Posterior cingulate gyrus (tissue), 11 donors: Measurements from ENCODE around the gene BRMS1L.
"Not testable (repeated sequence)": the region's sequence is repeated elsewhere in the genome, so short reads cannot be mapped to it uniquely, and the experiment has no call there.

ENCODE experiments used
- DNase-seq, 10 donors: peaks; one replicate each; pipeline versions ENCODE4 v3.0.0 to v3.0.0-alpha.2; 2020 to 2021; ENCODE audit warnings: mixed read lengths in 3 of 10
- intact Hi-C: fragments of 100-400 bp; cut with DNase I; formaldehyde crosslinking; loops from one replicate; pipeline ENCODE4 v1.15.1; 2023

Gene BRMS1L, protein sequence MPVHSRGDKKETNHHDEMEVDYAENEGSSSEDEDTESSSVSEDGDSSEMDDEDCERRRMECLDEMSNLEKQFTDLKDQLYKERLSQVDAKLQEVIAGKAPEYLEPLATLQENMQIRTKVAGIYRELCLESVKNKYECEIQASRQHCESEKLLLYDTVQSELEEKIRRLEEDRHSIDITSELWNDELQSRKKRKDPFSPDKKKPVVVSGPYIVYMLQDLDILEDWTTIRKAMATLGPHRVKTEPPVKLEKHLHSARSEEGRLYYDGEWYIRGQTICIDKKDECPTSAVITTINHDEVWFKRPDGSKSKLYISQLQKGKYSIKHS

GRCh38 chr14:35826218-35826951, at the start of gene BRMS1L:
TSS of gene BRMS1L (plus strand) at chr14:35826338. CDS start at chr14:35826517, 179 bp downstream.
- intact Hi-C loops, result loop anchor here (1.0 kb wide), 1 partner anchor 17 kb away; the partner anchor contains the start of gene RALGAPA1
- peak; percentile 94 to 100 (median 98) for DNase-seq

GRCh38 chr14:35776823-35777222, 49.3 kb upstream of the BRMS1L start:
- intact Hi-C loops, result no loop called here
- no peak for DNase-seq

GRCh38 chr14:35777550-35777949, 48.6 kb upstream of the BRMS1L start:
- intact Hi-C loops, DNase-seq: not testable (repeated sequence)

GRCh38 chr14:35779368-35779767, 46.8 kb upstream of the BRMS1L start:
- intact Hi-C loops, result no loop called here

GRCh38 chr14:35783699-35784098, 42.4 kb upstream of the BRMS1L start:
- intact Hi-C loops, result no loop called here
- DNase-seq, result no peak

More at GRCh38 chr14:35779368-35779767, 46.8 kb upstream of the BRMS1L start:
- no peak for DNase-seq

- DNase-seq, result no peak
- intact Hi-C loops, result no loop called here
Observed at GRCh38 chr14:35786856-35787255, 39.3 kb upstream of the BRMS1L start.

- intact Hi-C loops, result no loop called here
- DNase-seq, result no peak
Observed at GRCh38 chr14:35789651-35790050, 36.5 kb upstream of the BRMS1L start.

DNA sequence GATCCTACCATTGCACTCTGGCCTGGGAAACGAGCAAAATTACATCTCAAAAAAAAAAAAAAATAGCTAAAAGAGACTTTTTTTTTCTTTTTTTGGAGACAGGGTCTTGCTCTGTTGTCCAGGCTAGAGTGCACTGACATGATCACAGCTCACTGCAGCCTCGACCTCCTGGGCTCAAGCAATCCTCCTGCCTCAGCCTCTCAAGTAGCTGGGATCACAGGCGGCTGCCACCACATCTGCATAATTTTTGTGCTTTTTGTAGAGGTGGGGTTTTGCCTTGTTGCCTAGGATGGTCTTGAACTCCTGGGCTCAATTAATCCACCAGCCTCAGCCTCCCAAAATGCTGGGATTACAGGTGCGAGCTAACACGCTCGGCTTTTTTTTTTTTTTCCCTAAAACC, 28.3 kb upstream of the BRMS1L start:
- intact Hi-C loops, result no loop called here
- no peak for DNase-seq

GRCh38 chr14:35806006-35806907, 19.9 kb upstream of the BRMS1L start:
- intact Hi-C loops, result no loop called here

GRCh38 chr14:35807131-35807961, 18.8 kb upstream of the BRMS1L start:
- DNase-seq, result no peak
- intact Hi-C loops, result no loop called here

More at GRCh38 chr14:35806006-35806907, 19.9 kb upstream of the BRMS1L start:
- no peak for DNase-seq

GRCh38 chr14:35808076-35808637, 18.0 kb upstream of the BRMS1L start:
- intact Hi-C loops, result no loop called here
- no peak for DNase-seq

GRCh38 chr14:35808638-35809563, 17.2 kb upstream of the BRMS1L start, which contains the start of gene RALGAPA1:
TSS of gene RALGAPA1 (minus strand) at chr14:35809295. CDS start at chr14:35808835, 460 bp downstream.
- intact Hi-C loops, result loop anchor here (1.0 kb wide), 1 partner anchor 17 kb away; the partner anchor contains the start of gene BRMS1L
- DNase-seq, result peak; percentile 76 to 98 (median 88)

DNA sequence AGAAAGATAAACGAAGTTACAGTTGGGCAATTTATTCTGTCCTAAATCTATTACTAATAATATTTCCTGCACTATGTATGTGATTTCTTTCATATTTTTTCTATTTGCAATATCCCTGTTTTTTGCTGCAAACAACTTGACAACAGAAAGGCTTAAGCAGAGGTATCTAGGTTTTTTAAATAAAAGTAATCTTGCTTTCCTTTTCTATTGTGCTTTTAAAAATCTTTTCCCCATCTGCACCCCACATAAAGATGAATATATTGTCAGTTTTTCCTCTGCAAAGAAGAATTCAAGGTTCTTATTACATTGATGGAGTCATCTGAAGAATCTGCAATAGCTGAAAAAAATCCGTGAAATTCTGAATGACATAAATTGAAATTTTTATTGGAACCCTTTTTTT, 16.5 kb upstream of the BRMS1L start:
- no peak for DNase-seq
- intact Hi-C loops, result loop anchor here (1.0 kb wide), 1 partner anchor 17 kb away; the partner anchor contains the start of gene BRMS1L

DNA sequence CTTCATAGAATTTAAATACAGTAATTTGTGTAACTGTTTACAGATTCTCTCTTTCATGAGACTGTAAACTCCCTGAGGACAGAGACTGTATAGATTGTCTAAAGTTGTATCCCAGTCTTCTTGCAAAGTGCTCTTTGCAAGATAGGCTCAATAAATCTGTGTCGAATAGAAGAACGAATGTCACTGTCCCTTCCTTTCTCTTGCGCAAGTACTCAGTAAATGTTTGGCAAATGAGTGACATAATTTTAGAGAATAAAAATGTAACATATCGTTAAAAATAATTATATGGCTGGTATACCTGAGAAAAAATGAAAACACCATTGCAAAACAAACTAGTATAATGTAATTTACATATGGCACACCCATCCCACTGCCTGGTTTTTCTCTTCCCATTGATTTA, 15.2 kb upstream of the BRMS1L start:
- intact Hi-C loops, result no loop called here
- no peak for DNase-seq

GRCh38 chr14:35814371-35815005, 11.7 kb upstream of the BRMS1L start:
- DNase-seq, result peak in 4 of 10 donors; percentile 29 to 72 (median 52)
- intact Hi-C loops, result loop anchor here (5.0 kb wide), 1 partner anchor 127 kb away; no protein-coding TSS in a partner anchor

GRCh38 chr14:35818346-35819115, 7.6 kb upstream of the BRMS1L start:
- peak in 2 of 10 donors; percentile 18 to 33 for DNase-seq
- intact Hi-C loops, result loop anchor here (5.0 kb wide), 1 partner anchor 131 kb away; no protein-coding TSS in a partner anchor
